HEK293T (cell line): Measurements from ENCODE around the gene ASIP.

ENCODE experiments used
- ARNT ChIP-seq: fragments of 450-650 bp; IDR thresholded peaks from 2 replicates; pipeline ENCODE4 v1.6.1; 2017; ENCODE audit warnings: mild to moderate bottlenecking
- CTBP1 ChIP-seq: fragments of 450-650 bp; IDR thresholded peaks from 2 replicates; pipeline ENCODE4 v1.6.1; 2016; ENCODE audit warnings: borderline replicate concordance
- ELF4 ChIP-seq: fragments of 450-650 bp; IDR thresholded peaks from 2 replicates; pipeline ENCODE4 v1.6.1; 2017; ENCODE audit warnings: antibody characterized with exemption
- FOXA1 ChIP-seq: fragments of 450-650 bp; IDR thresholded peaks from 2 replicates; pipeline ENCODE4 v1.6.1; 2016; ENCODE audit warnings: mild to moderate bottlenecking
- FOXK2 ChIP-seq: fragments of 450-650 bp; IDR thresholded peaks from 2 replicates; pipeline ENCODE4 v1.6.1; 2016; ENCODE audit warnings: mild to moderate bottlenecking
- FOXM1 ChIP-seq: fragments of 450-650 bp; IDR thresholded peaks from 2 replicates; pipeline ENCODE4 v1.6.1; 2017; ENCODE audit warnings: mild to moderate bottlenecking, borderline replicate concordance
- HDGF ChIP-seq: fragments of 450-650 bp; IDR thresholded peaks from 2 replicates; pipeline ENCODE4 v1.6.1; 2017; ENCODE audit warnings: antibody characterized with exemption, borderline replicate concordance
- SP1 ChIP-seq: fragments of 450-650 bp; IDR thresholded peaks from 2 replicates; pipeline ENCODE4 v1.6.1; 2017
- TARDBP ChIP-seq: fragments of 450-650 bp; IDR thresholded peaks from 2 replicates; pipeline ENCODE4 v1.6.1; 2016
- ZNF384 ChIP-seq: fragments of 450-650 bp; IDR thresholded peaks from 2 replicates; pipeline ENCODE4 v1.6.1; 2016
- TF ChIP-seq, protein P1 (sequence below): fragments of 450-650 bp; IDR thresholded peaks from 2 replicates; pipeline ENCODE4 v1.6.1; 2016

DNA sequence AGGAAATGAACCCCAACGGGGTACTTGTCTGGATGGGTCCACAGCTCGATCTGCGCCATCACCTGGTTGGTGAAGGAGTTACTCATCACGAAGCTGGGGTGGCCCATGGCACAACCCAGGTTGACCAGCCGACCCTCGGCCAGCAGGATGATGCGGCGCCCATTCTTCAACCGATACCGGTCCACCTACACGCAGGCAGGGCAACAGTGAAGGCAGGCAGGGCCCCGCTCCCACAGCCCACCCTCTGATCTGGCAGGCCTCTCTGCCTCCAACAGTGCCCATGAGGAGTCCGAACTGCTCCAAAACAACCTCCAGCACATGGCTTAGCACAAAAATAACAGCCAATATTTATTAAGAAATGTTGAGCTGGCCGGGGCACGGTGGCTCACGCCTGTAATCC, 44.2 kb downstream of the ASIP start:
- TF ChIP-seq ELF4 (no peak), FOXM1 (no peak), ZNF384 (no peak), HDGF (no peak), CTBP1 (no peak), FOXK2 (no peak), FOXA1 (no peak), SP1 (no peak), TARDBP (no peak), ARNT (no peak)
- TF ChIP-seq, protein P1, sequence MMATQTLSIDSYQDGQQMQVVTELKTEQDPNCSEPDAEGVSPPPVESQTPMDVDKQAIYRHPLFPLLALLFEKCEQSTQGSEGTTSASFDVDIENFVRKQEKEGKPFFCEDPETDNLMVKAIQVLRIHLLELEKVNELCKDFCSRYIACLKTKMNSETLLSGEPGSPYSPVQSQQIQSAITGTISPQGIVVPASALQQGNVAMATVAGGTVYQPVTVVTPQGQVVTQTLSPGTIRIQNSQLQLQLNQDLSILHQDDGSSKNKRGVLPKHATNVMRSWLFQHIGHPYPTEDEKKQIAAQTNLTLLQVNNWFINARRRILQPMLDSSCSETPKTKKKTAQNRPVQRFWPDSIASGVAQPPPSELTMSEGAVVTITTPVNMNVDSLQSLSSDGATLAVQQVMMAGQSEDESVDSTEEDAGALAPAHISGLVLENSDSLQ = no peak
